ENCODE measurements around the gene SLC25A13.

Gene SLC25A13

DNA sequence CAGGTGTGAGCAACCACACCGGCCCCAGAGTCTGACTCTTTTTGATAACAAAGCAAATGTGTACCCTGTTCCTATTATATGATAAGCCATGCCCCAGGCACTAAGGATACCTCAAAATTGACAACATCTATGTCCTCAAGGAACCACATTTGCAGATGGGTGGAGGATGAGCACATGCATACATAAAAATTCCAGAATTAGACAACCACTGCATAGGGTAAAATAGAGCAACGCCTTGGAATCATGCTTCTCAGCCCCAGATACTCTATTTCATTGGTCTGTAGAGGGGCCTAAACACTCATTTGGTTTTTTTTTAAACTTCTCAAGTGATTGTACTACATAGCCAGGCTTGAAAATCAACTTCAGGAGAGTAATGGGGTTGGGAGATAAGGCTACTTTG is 78.7 kb downstream of the SLC25A13 start:
- no peak for DNase-seq (ENCODE audit: low read depth)

DNA sequence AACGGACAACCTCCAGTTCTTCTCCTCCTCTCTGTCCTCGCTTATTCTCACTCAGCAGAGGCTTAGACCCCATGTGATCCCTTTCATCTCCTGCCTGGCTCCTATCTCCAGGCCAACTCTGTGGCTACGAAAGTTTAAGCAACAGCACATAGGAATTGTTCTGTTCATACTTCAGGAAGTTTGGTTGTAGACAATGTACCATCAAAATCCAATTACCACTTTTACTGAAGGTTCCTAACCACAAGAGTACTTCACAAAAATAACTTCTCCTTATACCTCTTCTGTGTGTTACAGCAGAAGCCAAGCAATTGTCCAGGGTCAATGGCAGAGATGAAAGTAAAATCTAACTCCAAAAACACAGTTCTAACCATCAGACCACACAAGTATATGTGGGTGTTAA is 80.0 kb downstream of the SLC25A13 start:
- no peak for DNase-seq (ENCODE audit: low read depth)

DNA sequence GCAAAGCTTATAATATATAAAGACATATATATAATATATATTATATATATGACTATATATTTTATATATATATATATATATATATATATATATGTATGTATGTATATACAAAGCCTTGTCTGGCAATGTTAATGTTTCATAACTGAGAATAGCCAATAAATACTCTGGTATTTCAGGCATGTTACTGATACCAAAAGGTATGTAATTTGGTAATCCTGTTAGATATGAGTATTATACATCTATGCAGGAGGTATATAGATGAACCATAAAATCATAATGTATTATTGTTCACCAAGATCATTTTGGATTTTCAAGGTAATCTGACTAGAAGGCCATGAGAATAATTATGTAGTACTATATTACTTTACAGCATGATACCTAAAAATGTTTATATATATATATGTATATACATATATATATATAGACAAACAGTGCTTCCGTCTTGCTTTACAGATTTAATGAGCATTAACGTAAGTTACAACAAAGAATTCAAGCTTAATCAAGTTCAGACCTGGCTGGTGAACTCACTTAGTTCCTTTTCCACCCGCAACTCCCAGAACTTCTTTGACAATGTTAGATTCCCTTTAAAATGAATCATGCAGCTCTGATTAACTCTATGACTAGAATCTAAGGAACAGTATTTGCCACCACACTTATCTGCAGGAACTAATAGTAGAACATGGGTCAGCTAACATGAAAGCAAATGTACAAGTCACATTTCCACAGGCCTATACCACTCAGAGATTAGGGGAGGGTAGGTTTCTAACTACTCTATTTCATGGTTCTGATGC is 82.7 kb downstream of the SLC25A13 start:
- no peak for DNase-seq (ENCODE audit: low read depth)

DNA sequence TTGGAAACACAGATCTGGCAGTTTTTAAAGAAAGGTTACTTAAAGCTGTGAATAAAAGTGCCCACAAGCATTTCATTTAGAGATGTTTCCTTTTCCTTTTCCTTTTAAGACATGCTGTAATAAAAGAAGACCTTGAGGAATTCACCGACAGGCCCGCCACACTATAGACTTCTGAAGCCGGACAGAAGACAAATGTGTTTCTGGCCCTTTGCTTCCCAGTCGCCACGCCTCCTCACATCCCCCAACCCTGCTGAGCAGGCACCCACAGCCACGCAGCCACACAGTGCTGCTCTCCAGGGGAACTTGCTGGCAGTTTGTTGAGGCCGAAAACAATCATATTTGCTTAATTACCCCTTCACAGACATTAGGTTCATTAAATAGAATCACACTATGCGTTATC is 83.4 kb downstream of the SLC25A13 start:
- DNase-seq (ENCODE audit: low read depth), result no peak

DNA sequence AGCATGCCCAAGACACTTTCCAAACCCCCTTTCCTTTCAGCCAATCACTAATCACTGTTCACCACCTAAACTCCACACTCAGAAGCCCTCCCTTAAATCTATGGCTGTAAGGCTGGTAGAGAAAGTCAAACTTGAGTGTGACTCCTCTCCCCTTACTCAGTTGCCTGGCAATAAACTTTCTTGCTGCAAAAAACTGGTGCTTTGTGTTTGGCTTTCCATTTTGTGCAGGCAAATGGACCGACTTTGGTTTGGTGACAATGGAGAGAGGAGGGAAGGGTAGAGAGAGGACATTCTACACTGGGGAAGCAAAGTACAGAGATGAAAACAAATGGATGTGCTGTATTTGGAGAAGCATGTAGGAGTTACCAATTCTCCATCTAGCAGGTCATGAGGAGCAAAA is 84.9 kb downstream of the SLC25A13 start:
- DNase-seq (ENCODE audit: low read depth), result no peak

DNA sequence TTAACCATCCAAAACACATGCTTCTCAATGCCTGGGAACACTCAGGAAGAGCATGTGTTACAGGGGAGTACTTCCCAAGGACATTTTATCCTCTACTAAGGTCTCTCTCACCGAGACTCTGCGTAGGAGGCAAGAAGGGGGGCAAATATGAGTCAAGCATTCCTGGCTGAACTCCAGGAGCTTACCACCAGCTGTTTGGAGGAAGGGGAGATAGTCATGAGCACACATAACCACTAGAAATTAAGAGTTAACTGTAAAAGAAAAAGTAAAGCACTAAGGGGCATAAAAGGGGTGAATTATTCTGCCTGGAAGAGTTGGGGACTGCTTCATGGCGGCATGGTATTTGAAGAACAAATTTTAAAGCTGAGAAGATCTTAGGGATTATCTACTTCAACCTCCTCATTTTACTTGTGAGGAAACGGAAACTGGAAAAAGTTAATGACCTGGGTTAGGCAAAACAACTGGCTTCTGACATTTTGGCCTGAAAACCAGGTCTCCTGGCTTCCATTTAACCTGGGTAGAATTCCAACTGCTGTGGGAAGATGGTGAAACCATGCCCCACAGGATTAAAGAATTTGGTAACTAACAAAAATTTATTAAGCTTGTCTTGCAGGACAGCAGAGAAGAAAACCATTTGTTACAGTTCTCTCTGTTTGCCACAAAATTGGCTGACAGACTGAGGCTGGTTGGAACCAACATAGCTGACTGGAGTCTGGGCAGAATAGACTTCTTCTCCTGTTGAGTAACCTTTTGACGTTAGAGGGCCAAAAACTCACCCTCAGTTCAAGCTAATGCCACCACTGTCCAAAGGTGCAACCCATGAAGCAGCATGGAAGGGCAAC is 85.5 kb downstream of the SLC25A13 start:
- no peak for DNase-seq (ENCODE audit: low read depth)

DNA sequence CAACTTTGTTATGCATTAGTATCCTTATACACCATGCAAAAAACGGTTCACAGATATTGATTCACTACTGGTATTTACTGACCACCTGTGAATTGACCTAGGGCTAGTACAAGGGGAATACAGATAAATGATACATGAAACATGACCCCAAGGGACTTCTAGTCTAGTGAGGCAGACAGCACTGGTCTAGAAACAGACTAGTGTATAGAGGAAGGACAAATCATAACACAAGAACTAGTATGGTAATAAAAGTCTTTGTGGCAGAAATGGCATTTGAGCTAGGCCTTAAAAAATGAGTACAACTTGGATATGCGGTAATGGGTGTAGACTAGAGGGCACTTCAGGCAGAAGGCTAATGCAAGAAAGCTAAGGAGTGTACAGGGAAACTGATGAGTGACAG is 86.6 kb downstream of the SLC25A13 start:
- DNase-seq (ENCODE audit: low read depth), result no peak

DNA sequence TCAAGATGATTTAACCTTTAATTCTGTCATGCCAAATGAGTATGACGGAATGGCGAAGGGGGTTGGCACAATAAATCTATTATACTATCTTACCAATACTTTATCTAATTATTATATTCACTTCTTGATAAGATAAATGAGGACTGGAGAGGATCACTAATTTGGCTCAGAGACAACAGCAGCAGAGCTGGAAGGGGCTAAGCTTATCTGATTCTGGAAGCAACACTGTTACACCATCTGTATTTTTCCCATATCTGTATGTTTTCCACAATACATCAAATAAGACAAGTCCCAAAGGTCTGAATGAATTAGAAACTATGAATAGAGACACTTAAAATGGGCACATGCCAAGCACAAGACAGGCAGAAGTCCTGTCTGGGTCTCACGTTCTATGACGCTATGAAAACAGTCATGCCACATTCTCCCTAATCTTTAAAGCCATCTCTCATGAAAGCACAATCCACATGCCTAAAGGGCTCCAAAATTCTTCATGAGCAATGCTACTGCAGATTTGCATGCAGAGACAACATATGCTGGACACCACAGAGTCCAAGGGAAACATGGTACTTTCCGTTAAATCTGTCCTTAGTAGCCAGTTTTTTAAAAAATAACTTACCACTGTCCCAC is 88.3 kb downstream of the SLC25A13 start:
- DNase-seq (ENCODE audit: low read depth), result no peak

DNA sequence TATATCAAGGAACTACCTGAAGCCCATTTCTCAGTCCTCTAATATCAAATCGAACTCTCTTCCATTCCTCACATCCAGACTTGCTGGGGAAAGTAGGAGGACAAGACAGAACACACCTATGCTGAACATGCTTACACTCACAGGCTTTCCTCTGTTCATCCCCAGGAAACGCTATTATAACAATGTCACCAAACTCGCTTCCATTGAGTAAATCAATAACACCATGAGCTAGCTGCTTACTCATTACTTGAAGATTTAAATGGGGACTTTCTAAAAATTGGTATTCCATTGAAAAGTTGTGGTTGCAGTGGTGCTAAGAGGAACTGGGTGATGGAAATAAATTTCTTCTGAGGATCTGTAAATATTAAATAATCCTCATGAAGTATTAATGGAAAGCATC is 88.8 kb downstream of the SLC25A13 start:
- no peak for DNase-seq (ENCODE audit: low read depth)

DNA sequence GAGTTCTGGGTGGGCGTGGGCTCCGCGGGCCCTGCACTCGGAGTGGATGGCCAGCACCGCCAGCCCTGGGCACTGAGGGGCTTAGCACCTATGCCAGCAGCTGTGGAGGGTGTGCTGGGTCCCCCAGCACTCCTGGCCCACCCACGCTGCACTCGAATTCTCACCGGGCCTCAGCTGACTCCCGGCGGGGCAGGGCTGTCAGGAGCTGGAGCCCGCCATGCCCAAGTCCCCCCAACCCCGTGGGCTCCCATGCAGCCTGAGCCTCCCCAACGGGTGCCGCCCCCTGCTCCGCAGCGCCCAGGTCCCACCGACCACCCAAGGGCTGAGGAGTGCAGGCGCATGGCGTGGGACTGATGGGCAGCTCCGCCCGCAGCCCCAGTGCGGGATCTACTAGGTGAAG is 93.1 kb downstream of the SLC25A13 start:
- DNase-seq (ENCODE audit: low read depth), result no peak

DNA sequence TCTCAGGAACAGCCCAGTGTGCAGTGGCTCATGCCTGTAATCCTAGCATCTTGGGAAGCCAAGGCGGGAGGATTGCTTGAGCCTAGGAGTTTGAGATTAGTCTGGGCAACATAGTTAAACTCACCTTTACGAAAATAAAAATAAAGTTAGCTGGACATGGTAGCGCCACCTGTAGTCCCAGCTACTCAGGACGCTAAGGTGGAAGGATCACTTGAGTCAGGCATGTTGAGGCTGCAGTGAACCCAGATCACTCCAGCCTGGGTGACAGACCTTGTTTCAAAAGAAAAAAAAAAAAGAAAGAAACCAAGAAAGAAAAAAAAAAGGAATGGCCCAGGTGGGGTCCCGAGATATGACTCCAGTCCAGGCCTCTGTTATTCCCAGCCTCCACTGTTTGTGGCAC is 96.6 kb downstream of the SLC25A13 start:
- DNase-seq (ENCODE audit: low read depth), result no peak

DNA sequence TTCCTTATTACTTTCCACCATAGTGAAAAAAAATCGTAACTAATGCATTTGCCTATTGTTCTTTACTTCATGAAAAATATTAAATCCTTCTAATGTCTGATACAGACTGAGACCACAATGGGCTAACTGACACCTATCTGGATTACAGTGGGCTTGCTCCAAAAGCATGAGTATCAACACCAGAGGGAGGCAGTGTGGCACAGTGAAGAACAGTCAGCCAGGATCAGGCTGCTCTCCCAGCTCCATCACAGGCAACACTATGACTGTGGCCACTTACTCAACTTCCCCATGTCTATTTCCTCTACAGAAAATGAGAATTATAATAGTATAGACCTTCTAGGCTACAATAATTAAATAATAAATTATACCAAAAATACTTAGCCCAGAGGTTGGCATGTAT is 97.2 kb downstream of the SLC25A13 start:
- no peak for DNase-seq (ENCODE audit: low read depth)

DNA sequence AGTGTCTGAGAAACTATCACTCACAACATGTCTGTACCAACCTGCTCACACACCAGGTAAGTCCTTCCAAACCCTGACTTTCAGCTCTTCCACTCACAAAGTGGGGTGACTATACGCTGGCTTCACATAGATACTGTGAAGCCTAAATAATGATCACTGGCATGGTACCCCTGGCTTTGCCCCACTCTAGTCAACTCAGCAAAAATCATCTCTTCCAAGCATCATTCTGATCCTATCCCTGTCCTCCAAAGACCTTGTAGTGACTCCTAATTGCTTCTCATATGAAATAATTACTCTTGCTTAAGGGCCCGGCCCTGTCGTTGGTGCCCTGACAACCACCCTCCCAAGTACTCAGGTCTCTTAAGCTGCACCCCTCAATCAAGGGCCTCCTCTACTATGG is 97.8 kb downstream of the SLC25A13 start:
- DNase-seq (ENCODE audit: low read depth), result no peak

DNA sequence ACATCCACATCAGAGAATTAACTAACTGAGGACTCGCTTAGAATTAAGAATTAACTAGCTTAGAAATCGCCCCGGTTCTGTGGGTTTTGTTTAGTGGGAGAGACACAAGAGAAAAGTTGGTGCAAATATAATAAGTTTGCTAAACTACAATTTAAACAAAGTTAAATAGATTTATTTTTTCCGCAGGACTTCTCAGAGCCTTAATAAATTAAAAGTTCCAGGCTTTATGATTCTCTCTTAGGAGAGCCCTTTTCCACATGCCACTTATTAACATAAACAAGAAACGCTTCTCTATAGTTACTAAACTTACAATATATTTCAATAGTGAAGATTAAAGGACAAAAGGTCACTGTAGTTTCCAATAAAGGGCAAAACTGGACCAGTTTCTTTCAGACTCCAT is 100.0 kb downstream of the SLC25A13 start:
- DNase-seq (ENCODE audit: low read depth), result no peak

DNA sequence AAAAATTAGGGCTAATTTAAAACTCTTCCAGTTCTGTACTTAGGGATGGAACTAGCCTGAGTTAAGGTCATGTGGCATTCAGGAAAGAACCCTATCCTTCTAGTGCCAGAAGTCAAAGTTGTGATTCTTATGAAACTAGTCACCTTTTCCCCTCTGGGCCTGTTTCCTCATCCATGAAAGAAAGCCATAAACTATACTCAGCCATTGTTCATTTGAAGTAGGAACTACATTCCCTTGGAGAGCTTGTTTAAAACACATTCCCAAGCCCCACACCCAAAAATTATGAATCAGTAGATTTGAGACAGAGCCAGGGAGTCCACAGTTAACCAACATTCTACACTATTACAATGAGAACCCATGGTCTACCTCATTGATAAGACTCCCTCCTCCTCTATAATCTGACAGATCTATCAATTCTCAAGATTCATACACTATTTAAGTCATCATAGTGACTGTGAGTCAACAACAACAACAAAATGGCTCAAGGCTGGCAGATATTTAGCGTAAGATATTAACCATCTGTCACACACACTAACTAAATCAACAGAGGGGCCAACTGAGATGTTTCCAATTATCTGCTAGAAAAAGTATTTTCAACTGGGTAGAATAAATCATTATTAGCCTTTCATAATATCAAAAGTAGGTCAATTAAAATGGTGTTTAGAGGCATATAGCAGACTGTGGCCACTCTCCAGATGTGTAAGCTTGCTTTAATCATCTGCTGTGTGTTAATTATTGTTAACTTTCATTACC is 102.3 kb downstream of the SLC25A13 start:
- no peak for DNase-seq (ENCODE audit: low read depth)

DNA sequence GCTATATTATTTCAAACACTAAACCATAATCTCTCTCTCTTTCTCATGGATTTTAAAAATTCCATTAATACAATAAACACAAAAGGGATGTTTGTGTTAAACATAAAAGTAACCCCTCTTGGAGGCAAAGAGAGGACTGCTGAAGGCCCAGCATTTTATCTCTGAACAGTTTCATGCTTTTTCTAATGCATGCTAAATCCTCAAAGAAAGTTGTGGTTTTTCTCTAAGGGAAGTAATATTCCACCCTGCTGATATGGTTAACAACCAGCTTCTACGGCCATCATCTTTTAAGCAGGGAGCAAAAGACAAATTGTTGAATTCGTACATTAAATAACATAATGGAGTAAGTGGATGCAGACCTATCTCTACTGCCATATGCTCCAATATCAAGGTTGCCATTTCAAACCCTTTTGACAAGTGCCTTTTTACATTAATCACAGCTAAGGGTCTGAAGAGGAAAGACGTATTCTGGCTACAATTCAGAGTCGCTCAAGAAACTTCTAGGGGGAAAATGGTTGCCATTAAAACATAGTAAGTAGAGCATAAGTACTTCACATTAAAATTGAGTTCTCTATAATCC is 103.1 kb downstream of the SLC25A13 start:
- DNase-seq (ENCODE audit: low read depth), result no peak

DNA sequence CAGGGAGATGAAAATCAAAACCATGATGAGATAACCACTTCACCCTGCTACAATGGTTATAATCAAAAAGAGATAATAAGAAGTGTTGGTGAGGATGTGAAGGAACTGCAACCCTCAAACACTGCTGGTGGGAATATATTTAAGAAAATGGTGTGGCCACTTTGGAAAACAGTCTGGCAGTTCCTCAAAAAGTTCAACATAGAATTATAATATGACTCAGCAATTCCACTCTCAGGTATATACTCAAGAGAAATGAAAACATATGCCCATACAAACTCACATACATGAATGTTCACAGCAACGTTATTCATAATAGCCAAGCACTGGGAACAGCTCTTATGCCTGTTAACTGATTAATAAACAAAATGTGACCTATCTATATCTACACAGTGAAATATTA is 104.8 kb downstream of the SLC25A13 start:
- DNase-seq (ENCODE audit: low read depth), result no peak

DNA sequence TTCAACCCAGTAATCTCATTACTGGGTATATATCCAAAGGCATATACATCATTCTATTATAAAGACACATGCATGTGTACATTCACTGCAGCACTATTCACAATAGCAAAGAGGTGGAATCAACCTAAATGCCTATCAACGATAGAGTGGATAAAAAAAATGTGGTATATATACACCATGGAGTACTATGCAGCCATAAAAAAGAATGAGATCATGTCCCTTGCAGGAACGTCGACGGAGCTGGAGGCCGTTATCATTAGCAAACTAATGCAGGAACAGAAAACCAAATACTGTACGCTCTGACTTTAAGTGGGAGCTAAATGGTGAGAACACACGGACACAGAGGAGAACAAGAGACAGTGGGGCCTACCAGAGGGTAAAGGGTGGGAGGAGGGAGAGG is 105.5 kb downstream of the SLC25A13 start:
- DNase-seq (ENCODE audit: low read depth), result no peak

DNA sequence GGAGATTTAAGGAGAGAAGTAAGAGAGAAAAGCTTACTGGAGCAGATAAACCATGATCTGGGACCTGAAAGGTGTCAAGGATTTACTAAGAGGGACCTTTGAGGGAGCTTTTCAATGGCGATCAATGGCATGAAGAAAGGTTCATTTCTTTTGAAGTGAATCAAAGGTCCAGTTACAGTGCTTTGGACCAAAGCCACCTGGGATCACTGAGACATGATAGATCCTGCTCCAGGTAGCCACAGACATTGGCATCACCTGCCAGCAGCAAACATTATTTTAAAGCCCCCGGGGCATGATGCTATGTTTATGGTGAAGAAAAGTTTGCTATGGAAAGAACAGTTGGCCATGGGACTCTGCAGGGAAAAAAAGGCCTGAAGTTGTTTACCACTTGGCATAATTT is 109.4 kb downstream of the SLC25A13 start:
- no peak for DNase-seq (ENCODE audit: low read depth)

DNA sequence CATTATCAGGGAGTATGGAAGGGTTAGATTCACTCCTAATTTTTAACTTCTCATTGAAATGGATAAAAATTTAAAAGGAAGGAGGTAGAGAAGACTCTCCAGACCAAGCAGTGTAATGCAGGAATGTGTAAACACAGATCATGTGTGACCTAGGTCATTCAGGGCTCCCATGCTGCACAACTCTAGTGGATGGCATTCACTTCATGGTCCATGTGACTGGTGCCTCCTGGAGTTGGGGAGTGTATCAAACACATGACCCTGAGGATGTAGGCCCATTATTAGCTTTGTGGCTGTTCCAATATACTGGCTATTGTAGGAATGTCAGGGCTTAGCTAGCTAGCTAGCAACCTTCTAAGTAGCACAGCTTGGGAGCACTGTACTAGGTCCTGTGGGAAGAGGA is 109.9 kb downstream of the SLC25A13 start:
- DNase-seq (ENCODE audit: low read depth), result no peak

DNA sequence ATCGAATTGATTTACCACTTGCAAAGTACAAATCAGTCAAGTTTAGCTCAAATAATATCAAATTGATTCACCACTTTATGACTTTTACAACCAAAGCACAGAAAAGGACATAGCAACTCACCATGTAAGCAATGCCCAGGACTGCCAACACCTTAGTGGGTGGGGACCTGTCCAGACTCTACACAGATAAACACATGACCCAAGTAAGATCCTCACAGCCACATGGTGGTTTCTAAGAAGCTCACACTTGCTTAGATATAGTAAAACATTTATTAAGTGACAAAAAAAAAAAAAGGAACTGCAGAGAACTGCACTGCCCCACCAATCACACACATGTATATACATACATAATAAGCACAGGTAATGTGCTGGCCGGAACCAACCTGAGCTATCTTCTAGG is 116.2 kb downstream of the SLC25A13 start:
- no peak for DNase-seq (ENCODE audit: low read depth)

DNA sequence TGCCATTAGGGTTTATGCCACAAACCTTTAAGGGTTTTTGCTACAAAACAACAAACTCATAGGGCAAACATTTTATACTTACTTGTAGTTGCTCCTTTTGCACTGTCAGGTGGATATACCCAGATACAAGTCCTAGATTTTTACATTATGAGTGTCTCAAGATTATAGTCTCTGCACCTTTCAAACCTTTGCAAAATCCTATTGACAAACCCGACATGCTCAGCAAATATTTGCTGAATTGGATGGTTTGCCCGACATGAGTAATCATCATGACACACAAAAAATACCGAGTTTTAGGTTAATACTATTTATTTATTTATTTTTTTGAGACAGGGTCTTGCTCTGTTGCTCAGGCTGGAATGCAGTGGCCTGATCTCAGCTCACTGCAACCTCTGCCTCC is 117.3 kb downstream of the SLC25A13 start:
- no peak for DNase-seq (ENCODE audit: low read depth)

Measured in activated T-cell treated with anti-CD3 and anti-CD28 coated beads for 24 hours (primary cell).